ENCODE measurements around the gene MAMLD1. TPM values are rescaled to one million over a fixed set of nuclear protein-coding genes. Genes with fewer than 3 reads are reported as not detected.

MAMLD1 gene
- total RNA-seq, 2 donors from 2014 or later = 7.9 to 8.3 TPM

- Histone ChIP-seq H3K27ac (no peak overlapping the region), H3K27me3 (replicated peaks; ENCODE audit: insufficient read depth) (no peaks in the 10 kb centered on the region), H3K9me3 (no peaks in the 10 kb centered on the region), H3K36me3 (no peaks in the 10 kb centered on the region), H3K4me3 (no peak overlapping the region), H3K4me1 (ENCODE audit: control insufficient read depth in 1 of 2, low read depth in 2 of 2) (peaks cover 6 to 28% of the 10 kb centered on the region in 2 donors)
- no peak for DNase-seq (ENCODE audit: low spot score)
- no peak for ATAC-seq (ENCODE audit: insufficient number of reproducible peaks, low FRiP score, low read depth)
- TF ChIP-seq, protein P1, sequence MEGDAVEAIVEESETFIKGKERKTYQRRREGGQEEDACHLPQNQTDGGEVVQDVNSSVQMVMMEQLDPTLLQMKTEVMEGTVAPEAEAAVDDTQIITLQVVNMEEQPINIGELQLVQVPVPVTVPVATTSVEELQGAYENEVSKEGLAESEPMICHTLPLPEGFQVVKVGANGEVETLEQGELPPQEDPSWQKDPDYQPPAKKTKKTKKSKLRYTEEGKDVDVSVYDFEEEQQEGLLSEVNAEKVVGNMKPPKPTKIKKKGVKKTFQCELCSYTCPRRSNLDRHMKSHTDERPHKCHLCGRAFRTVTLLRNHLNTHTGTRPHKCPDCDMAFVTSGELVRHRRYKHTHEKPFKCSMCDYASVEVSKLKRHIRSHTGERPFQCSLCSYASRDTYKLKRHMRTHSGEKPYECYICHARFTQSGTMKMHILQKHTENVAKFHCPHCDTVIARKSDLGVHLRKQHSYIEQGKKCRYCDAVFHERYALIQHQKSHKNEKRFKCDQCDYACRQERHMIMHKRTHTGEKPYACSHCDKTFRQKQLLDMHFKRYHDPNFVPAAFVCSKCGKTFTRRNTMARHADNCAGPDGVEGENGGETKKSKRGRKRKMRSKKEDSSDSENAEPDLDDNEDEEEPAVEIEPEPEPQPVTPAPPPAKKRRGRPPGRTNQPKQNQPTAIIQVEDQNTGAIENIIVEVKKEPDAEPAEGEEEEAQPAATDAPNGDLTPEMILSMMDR (IDR thresholded peaks at IDR 0.05) = no peak
Observed at GRCh38 chrX:150544835-150545770, 182.0 kb downstream of the MAMLD1 start.

DNA sequence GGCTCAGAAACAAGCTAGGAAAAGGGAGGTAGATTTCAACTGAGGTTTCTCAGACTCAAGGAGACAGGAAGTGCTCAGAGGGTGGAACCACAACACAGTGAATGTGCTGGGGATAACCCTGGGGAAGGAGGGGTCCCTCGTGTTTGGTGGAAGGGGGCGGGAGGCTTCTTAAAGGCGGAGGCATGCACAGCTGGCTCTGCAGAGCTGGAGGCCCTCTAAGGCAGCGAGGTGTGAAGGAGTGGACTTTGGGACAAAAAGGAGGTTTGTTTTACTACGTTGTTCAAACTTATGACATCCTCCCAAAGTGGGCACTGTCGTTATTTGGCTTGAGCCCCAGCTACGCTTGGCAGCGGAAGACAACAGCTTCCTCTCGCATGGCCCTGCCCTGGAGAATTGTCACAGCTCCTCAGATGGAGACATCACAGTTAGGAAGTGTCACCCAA, 183.6 kb downstream of the MAMLD1 start:
- no peaks in the 10 kb centered on the region for H3K36me3 ChIP-seq
- H3K27ac ChIP-seq = peak overlapping the region; percentile 73 to 88
- H3K4me3 ChIP-seq = no peak overlapping the region
- DNase-seq (ENCODE audit: low spot score) (no peak), ATAC-seq (ENCODE audit: insufficient number of reproducible peaks, low FRiP score, low read depth) (no peak)
- no peaks in the 10 kb centered on the region for H3K27me3 ChIP-seq (replicated peaks; ENCODE audit: insufficient read depth)
- peaks cover 6 to 28% of the 10 kb centered on the region in 2 donors for H3K4me1 ChIP-seq (ENCODE audit: control insufficient read depth in 1 of 2, low read depth in 2 of 2)
- TF ChIP-seq, protein P1 (IDR thresholded peaks at IDR 0.05) = no peak
- no peaks in the 10 kb centered on the region for H3K9me3 ChIP-seq

GRCh38 chrX:150547375-150548115, 184.4 kb downstream of the MAMLD1 start:
- DNase-seq (ENCODE audit: low spot score) (peak; percentile 33), ATAC-seq (ENCODE audit: insufficient number of reproducible peaks, low FRiP score, low read depth) (peak; percentile 89)
- Histone ChIP-seq H3K27ac (peak overlapping the region; percentile 73 to 88), H3K27me3 (replicated peaks; ENCODE audit: insufficient read depth) (no peaks in the 10 kb centered on the region), H3K36me3 (no peaks in the 10 kb centered on the region), H3K9me3 (no peaks in the 10 kb centered on the region), H3K4me1 (ENCODE audit: control insufficient read depth in 1 of 2, low read depth in 2 of 2) (peaks cover 6 to 28% of the 10 kb centered on the region in 2 donors), H3K4me3 (peak overlapping the region; percentile 67)
- TF ChIP-seq, protein P1 (IDR thresholded peaks at IDR 0.05) = no peak

GRCh38 chrX:150548251-150548650, 185.1 kb downstream of the MAMLD1 start:
- peak overlapping the region; percentile 67 for H3K4me3 ChIP-seq
- H3K27me3 ChIP-seq (replicated peaks; ENCODE audit: insufficient read depth) = no peaks in the 10 kb centered on the region
- TF ChIP-seq, protein P1 (IDR thresholded peaks at IDR 0.05) = no peak
- no peaks in the 10 kb centered on the region for H3K9me3 ChIP-seq
- DNase-seq (ENCODE audit: low spot score) (no peak), ATAC-seq (ENCODE audit: insufficient number of reproducible peaks, low FRiP score, low read depth) (no peak)
- H3K27ac ChIP-seq = peak overlapping the region; percentile 73 to 88
- peaks cover 6 to 28% of the 10 kb centered on the region in 2 donors for H3K4me1 ChIP-seq (ENCODE audit: control insufficient read depth in 1 of 2, low read depth in 2 of 2)
- no peaks in the 10 kb centered on the region for H3K36me3 ChIP-seq

GRCh38 chrX:150548684-150549083, 185.6 kb downstream of the MAMLD1 start:
- no peak for ATAC-seq (ENCODE audit: insufficient number of reproducible peaks, low FRiP score, low read depth)
- Histone ChIP-seq H3K9me3 (no peaks in the 10 kb centered on the region), H3K27ac (no peak overlapping the region)

More at GRCh38 chrX:150548684-150549083, 185.6 kb downstream of the MAMLD1 start:
- no peaks in the 10 kb centered on the region for H3K36me3 ChIP-seq
- DNase-seq (ENCODE audit: low spot score) = no peak
- no peaks in the 10 kb centered on the region for H3K27me3 ChIP-seq (replicated peaks; ENCODE audit: insufficient read depth)
- TF ChIP-seq, protein P1 (IDR thresholded peaks at IDR 0.05) = no peak
- H3K4me3 ChIP-seq = no peak overlapping the region
- H3K4me1 ChIP-seq (ENCODE audit: control insufficient read depth in 1 of 2, low read depth in 2 of 2) = peaks cover 6 to 28% of the 10 kb centered on the region in 2 donors

Measured in thoracic aorta (tissue), 2 donors.